GM12878 (cell line): ENCODE results near the gene ATXN1. TPM values are rescaled to one million over a fixed set of nuclear protein-coding genes. Genes with fewer than 3 reads are reported as not detected.

ENCODE experiments used
- ATAC-seq: fragments of 200-7000 bp; cut with Tn5 transposase; 3 replicates; pipeline ENCODE4 v1.9.1; 2020; ENCODE audit warnings: mild to moderate bottlenecking, moderate library complexity
- BruUV-seq: library from RNA; stranded (reverse); fragments of 400-500 nt; replicated peaks from 2 replicates; lab custom pipeline; 2021; lab: Mats Ljungman, UMichigan
- CTCF ChIA-PET: fragments of 300-600 bp; sonication (Branson Sonifier 250); formaldehyde crosslinking; extraction: SDS; loops from one replicate; lab custom pipeline; 2021; ENCODE audit warnings: inconsistent platforms; lab: Yijun Ruan, JAX
- POLR2A ChIA-PET: fragments of 350-600 bp; formaldehyde crosslinking; extraction: SDS; loops from one replicate; lab custom pipeline; 2021; ENCODE audit warnings: inconsistent platforms; lab: Charles Lee
- RAD21 ChIA-PET: fragments of 300-600 bp; sonication (Branson Sonifier 250); formaldehyde crosslinking; loops from one replicate; lab custom pipeline; 2023; ENCODE audit warnings: antibody characterized with exemption; ENCODE audit not compliant: unreplicated experiment; lab: Charles Lee
- SMC1A ChIA-PET: fragments of 300-600 bp; sonication (Branson Sonifier 250); formaldehyde crosslinking; loops from one replicate; lab custom pipeline; 2023; ENCODE audit not compliant: unreplicated experiment, uncharacterized antibody; lab: Charles Lee
- DNase-seq: peaks from one replicate; pipeline ENCODE4 v3.0.0-alpha.2; 2011; ENCODE audit warnings: low read depth, low spot score
- FAIRE-seq: peaks from 3 replicates; lab custom pipeline; 2011; peaks lifted over from hg19 to GRCh38; lab: Jason Lieb, UNC
- H2AFZ ChIP-seq: 2 replicates; pipeline ENCODE4 v1.6.0; 2011; ENCODE audit warnings: low read depth, low read length, control low read depth; ENCODE audit not compliant: control insufficient read depth
- H3K27ac ChIP-seq: 2 replicates; pipeline ENCODE4 v1.5.1; 2011; ENCODE audit warnings: control low read depth; ENCODE audit not compliant: control insufficient read depth, insufficient read depth
- H3K27me3 ChIP-seq, 2 experiments: replicated peaks in 1 of 2; 2 replicates each; pipeline versions ENCODE4 v1.6.0 to v1.6.1; 2011; ENCODE audit warnings: low read length in 1 of 2; ENCODE audit not compliant: control insufficient read depth in 2 of 2, insufficient read depth in 2 of 2
- H3K36me3 ChIP-seq, 2 experiments: 2 replicates each; pipeline ENCODE4 v1.5.1; 2011; ENCODE audit warnings: low read length in 1 of 2; ENCODE audit not compliant: control insufficient read depth in 2 of 2, insufficient read depth in 2 of 2
- H3K4me1 ChIP-seq: 2 replicates; pipeline ENCODE4 v1.6.1; 2011; ENCODE audit warnings: mild to moderate bottlenecking, low read length, moderate library complexity, mixed read lengths; ENCODE audit not compliant: control insufficient read depth, insufficient read depth
- H3K4me2 ChIP-seq: 2 replicates; pipeline ENCODE4 v1.6.0; 2011; ENCODE audit warnings: control low read depth; ENCODE audit not compliant: control insufficient read depth, insufficient read depth
- H3K4me3 ChIP-seq: fragments of 200-600 bp; sonication (generic); 2 replicates; pipeline ENCODE4 v1.5.1; 2016
- H3K79me2 ChIP-seq: 2 replicates; pipeline ENCODE4 v1.6.0; 2011; ENCODE audit warnings: low read length; ENCODE audit not compliant: control insufficient read depth, insufficient read depth
- H3K9ac ChIP-seq: 2 replicates; pipeline ENCODE4 v1.8.0; 2011; ENCODE audit warnings: low read length, control low read depth, mixed read lengths; ENCODE audit not compliant: control insufficient read depth, insufficient read depth
- H3K9me3 ChIP-seq: replicated peaks from 3 replicates; pipeline ENCODE4 v1.5.1; 2011; ENCODE audit warnings: mild to moderate bottlenecking, low read length; ENCODE audit not compliant: control insufficient read depth, insufficient read depth
- H4K20me1 ChIP-seq: 2 replicates; pipeline ENCODE4 v1.6.0; 2011; ENCODE audit not compliant: control insufficient read depth, insufficient read depth
- CBX5 ChIP-seq: sonication (generic); IDR thresholded peaks from 2 replicates; pipeline ENCODE4 v1.6.1; 2016; ENCODE audit warnings: low read depth, moderate library complexity, mild to moderate bottlenecking, inconsistent platforms
- CHD2 ChIP-seq: IDR thresholded peaks from 2 replicates; pipeline ENCODE4 v1.6.1; 2011; ENCODE audit warnings: low read depth, low read length, improper control_type of control experiment, borderline replicate concordance
- EGR1 ChIP-seq, 2 experiments: IDR thresholded peaks; 1 replicate in 1 of 2; 2 replicates in 1 of 2; pipeline ENCODE4 v1.6.1; 2011 to 2012; ENCODE audit warnings: low read depth in 2 of 2, low read length in 2 of 2, borderline replicate concordance in 1 of 2, mild to moderate bottlenecking in 1 of 2, moderate library complexity in 1 of 2
- GATAD2B ChIP-seq: fragments of 450-650 bp; conservative IDR thresholded peaks from 2 replicates; pipeline ENCODE4 v1.6.1; 2017; ENCODE audit warnings: low read depth, mild to moderate bottlenecking, moderate library complexity
- HDAC6 ChIP-seq: fragments of 200-600 bp; sonication (generic); IDR thresholded peaks from one replicate; pipeline ENCODE4 v1.8.0; 2017; ENCODE audit warnings: antibody characterized with exemption; ENCODE audit not compliant: unreplicated experiment
- LARP7 ChIP-seq: fragments of 450-650 bp; IDR thresholded peaks from 2 replicates; pipeline ENCODE4 v1.6.1; 2017; ENCODE audit warnings: mild to moderate bottlenecking
- MTA3 ChIP-seq: IDR thresholded peaks from 2 replicates; pipeline ENCODE4 v1.6.1; 2012; ENCODE audit warnings: low read length, inconsistent platforms, borderline replicate concordance
- NBN ChIP-seq: fragments of 450-650 bp; IDR thresholded peaks from 2 replicates; pipeline ENCODE4 v1.6.1; 2016
- NR2F1 ChIP-seq: fragments of 450-650 bp; conservative IDR thresholded peaks from 2 replicates; pipeline ENCODE4 v1.6.1; 2017; ENCODE audit warnings: mild to moderate bottlenecking
- RAD21 ChIP-seq: IDR thresholded peaks from 2 replicates; pipeline ENCODE4 v1.6.1; 2011; ENCODE audit warnings: mild to moderate bottlenecking, low read depth, low read length, moderate library complexity; ENCODE audit not compliant: insufficient read depth
- SUPT20H ChIP-seq: IDR thresholded peaks from 2 replicates; pipeline ENCODE4 v1.6.1; 2011; ENCODE audit warnings: low read depth, mild to moderate bottlenecking, low read length, moderate library complexity, borderline replicate concordance; ENCODE audit not compliant: control insufficient read depth
- ZNF24 ChIP-seq: fragments of 450-650 bp; IDR thresholded peaks from 2 replicates; pipeline ENCODE4 v1.6.1; 2017; ENCODE audit warnings: antibody characterized with exemption, mild to moderate bottlenecking
- WGBS: methylation state at CpG from one replicate; pipeline ENCODE4 v1.1.6; 2016; ENCODE audit warnings: low lambda C conversion rate; ENCODE audit not compliant: insufficient replicate concordance, insufficient coverage; ENCODE audit errors: missing lambda C conversion rate; 5-methylcytosine and 5-hydroxymethylcytosine counted together
- in situ Hi-C: fragments of 300-500 bp; cut with MboI; formaldehyde crosslinking; loops from 9 replicates; pipeline ENCODE4 v1.14.3; 2018; ENCODE audit warnings: mixed read lengths
- intact Hi-C: fragments of 100-400 bp; cut with micrococcal nuclease; formaldehyde crosslinking; loops from one replicate; pipeline ENCODE4 v1.14.2; 2022; ENCODE audit not compliant: unreplicated experiment
- polyA plus RNA-seq, 11 experiments: library from polyadenylated mRNA; depleted of rRNA in 4 of 11; unstranded in 6 of 11; stranded (reverse) in 5 of 11; fragments of >200 nt; fragmentation: Nextera tagmentation in 4 of 11; fragmentation: Illumina TruSeq in 1 of 11; extraction: Ambion mirVana in 4 of 11; extraction: Trizol in 1 of 11; gene quantifications; 1 replicate in 1 of 11; 2 replicates in 10 of 11; pipeline versions ENCODE4 v1.2.1 to v1.2.3, GENCODE V29; 2011 to 2016; ENCODE audit warnings: inconsistent platforms in 2 of 11, missing spikeins in 2 of 11, low read depth in 1 of 11
- total RNA-seq, 4 experiments: library from RNA; depleted of rRNA in 3 of 4; stranded (reverse); fragments of >200 nt in 3 of 4; fragmentation: Illumina TruSeq in 1 of 4; extraction: Trizol in 1 of 4; gene quantifications; 2 replicates each; pipeline versions ENCODE4 v1.2.1 to v1.2.3, GENCODE V29; 2013 to 2021
- TF ChIP-seq, protein P1 (sequence below): fragments of 450-650 bp; IDR thresholded peaks from 2 replicates; pipeline ENCODE4 v1.6.1; 2017; ENCODE audit warnings: mild to moderate bottlenecking, moderate library complexity
- TF ChIP-seq, protein P2 (sequence below), 3 experiments: IDR thresholded peaks in 2 of 3; conservative IDR thresholded peaks in 1 of 3; 2 replicates each; pipeline ENCODE4 v1.5.1; 2011; ENCODE audit warnings: low read depth in 3 of 3, low read length in 3 of 3, mild to moderate bottlenecking in 3 of 3, control low read depth in 2 of 3, moderate library complexity in 2 of 3, inconsistent platforms in 1 of 3, mixed read lengths in 1 of 3; ENCODE audit not compliant: control insufficient read depth in 2 of 3, insufficient read depth in 1 of 3; ENCODE audit errors: extremely low read depth in 1 of 3

The ATXN1 gene
- total and polyA plus RNA-seq, 10 of the 15 experiments (the other 5 are each of a cell fraction or from before 2014, with no cell fraction given) = 12.2 to 51.2 (median 20.5) TPM

DNA sequence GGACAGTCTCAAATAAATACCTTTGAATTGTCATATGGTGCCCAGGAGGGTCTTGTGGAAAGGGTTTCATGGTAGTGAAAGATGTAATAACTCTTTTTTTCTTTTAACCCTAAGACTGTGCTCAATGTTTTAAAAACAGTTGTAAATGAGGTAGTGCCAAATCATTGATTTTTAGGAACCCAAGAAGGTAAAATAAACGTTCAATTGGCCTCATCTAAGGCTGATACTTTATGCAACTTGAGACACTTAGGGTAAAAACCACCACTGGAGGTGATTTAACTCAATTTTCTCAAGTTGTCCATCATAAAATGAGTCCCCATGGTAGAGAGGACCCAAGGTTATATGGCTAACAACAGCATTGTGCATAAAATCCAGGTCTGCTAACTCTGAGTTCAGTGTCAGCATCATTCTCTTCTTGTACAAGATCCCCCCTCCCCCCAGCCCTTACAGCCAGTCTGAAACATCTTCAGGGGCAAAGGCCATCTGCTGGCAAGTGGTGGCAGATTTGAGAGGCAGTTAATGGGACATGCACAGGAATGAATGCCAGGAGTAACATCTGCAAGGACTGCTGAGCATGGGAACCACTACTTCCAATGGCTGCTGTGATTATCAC is 278.5 kb downstream of the ATXN1 start:
- peak overlapping the region; percentile 83 for H3K4me2 ChIP-seq
- H3K9me3 ChIP-seq = peaks cover 5% of the 10 kb centered on the region; the same call in 2 of the 3 replicates
- POLR2A ChIA-PET = interaction anchor here (0.7 to 13.1 kb wide), 8 partner anchors 8 to 63 kb away, joined by 3 to 256 read pairs (median 6); no protein-coding TSS in a partner anchor
- WGBS = 40% methylated on average over 1 of the region's 1 CpG
- peaks cover 39% of the 10 kb centered on the region for H3K79me2 ChIP-seq
- no peak for DNase-seq
- H2AFZ ChIP-seq = no peak overlapping the region
- SMC1A ChIA-PET = interaction anchor here (1.0 to 19.6 kb wide), 17 partner anchors 7 to 151 kb away, joined by 3 to 388 read pairs (median 27); no protein-coding TSS in a partner anchor
- peak overlapping the region; percentile 46 for H3K9ac ChIP-seq
- peak; percentile 38 for ATAC-seq
- peaks cover 0 to 18% of the 10 kb centered on the region in 2 experiments; a peak in 2 of 4 replicates for H3K36me3 ChIP-seq
- peak overlapping the region; percentile 36; the same call in 1 of the 2 replicates for H3K4me3 ChIP-seq
- in situ Hi-C loops (no loop called here), intact Hi-C loops (loop anchor here (1.0 kb wide), 2 partner anchors 10 kb away; no protein-coding TSS in a partner anchor)
- H4K20me1 ChIP-seq = no peaks in the 10 kb centered on the region
- CTCF ChIA-PET = interaction anchor here (0.8 to 17.6 kb wide), 6 partner anchors 12 to 62 kb away, joined by 3 to 203 read pairs (median 6); no protein-coding TSS in a partner anchor
- peak overlapping the region; percentile 83 for H3K27ac ChIP-seq
- H3K27me3 ChIP-seq = no peaks in the 10 kb centered on the region
- BruUV-seq = no TSS peak
- RAD21 ChIA-PET = interaction anchor here (1.0 to 14.6 kb wide), 13 partner anchors 9 to 280 kb away, joined by 3 to 215 read pairs (median 20); partner anchors contain the start of gene ATXN1
- peaks cover 64% of the 10 kb centered on the region for H3K4me1 ChIP-seq
- no peak for FAIRE-seq
- TF ChIP-seq SUPT20H (no peak), HDAC6 (no peak), GATAD2B (peak; percentile 53; the same call in 1 of the 2 replicates), CHD2 (0 out of 2 replicates have a peak, but pooled peaks have one; percentile 34), LARP7 (0 out of 2 replicates have a peak, but pooled peaks have one; percentile 17), EGR1 (IDR thresholded peaks at IDR 0.05; ENCODE audit: borderline replicate concordance in 1 of 2, low read depth in 2 of 2, low read length in 2 of 2) (no peak), NBN (0 out of 2 replicates have a peak, but pooled peaks have one; percentile 11), CBX5 (no peak), MTA3 (0 out of 2 replicates have a peak, but pooled peaks have one; percentile 29), NR2F1 (peak; percentile 82), ZNF24 (no peak), RAD21 (peak; percentile 24; the same call in 1 of the 2 replicates)
- TF ChIP-seq, protein P1, sequence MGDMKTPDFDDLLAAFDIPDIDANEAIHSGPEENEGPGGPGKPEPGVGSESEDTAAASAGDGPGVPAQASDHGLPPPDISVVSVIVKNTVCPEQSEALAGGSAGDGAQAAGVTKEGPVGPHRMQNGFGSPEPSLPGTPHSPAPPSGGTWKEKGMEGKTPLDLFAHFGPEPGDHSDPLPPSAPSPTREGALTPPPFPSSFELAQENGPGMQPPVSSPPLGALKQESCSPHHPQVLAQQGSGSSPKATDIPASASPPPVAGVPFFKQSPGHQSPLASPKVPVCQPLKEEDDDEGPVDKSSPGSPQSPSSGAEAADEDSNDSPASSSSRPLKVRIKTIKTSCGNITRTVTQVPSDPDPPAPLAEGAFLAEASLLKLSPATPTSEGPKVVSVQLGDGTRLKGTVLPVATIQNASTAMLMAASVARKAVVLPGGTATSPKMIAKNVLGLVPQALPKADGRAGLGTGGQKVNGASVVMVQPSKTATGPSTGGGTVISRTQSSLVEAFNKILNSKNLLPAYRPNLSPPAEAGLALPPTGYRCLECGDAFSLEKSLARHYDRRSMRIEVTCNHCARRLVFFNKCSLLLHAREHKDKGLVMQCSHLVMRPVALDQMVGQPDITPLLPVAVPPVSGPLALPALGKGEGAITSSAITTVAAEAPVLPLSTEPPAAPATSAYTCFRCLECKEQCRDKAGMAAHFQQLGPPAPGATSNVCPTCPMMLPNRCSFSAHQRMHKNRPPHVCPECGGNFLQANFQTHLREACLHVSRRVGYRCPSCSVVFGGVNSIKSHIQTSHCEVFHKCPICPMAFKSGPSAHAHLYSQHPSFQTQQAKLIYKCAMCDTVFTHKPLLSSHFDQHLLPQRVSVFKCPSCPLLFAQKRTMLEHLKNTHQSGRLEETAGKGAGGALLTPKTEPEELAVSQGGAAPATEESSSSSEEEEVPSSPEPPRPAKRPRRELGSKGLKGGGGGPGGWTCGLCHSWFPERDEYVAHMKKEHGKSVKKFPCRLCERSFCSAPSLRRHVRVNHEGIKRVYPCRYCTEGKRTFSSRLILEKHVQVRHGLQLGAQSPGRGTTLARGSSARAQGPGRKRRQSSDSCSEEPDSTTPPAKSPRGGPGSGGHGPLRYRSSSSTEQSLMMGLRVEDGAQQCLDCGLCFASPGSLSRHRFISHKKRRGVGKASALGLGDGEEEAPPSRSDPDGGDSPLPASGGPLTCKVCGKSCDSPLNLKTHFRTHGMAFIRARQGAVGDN = peak; percentile 5
- TF ChIP-seq, protein P2, sequence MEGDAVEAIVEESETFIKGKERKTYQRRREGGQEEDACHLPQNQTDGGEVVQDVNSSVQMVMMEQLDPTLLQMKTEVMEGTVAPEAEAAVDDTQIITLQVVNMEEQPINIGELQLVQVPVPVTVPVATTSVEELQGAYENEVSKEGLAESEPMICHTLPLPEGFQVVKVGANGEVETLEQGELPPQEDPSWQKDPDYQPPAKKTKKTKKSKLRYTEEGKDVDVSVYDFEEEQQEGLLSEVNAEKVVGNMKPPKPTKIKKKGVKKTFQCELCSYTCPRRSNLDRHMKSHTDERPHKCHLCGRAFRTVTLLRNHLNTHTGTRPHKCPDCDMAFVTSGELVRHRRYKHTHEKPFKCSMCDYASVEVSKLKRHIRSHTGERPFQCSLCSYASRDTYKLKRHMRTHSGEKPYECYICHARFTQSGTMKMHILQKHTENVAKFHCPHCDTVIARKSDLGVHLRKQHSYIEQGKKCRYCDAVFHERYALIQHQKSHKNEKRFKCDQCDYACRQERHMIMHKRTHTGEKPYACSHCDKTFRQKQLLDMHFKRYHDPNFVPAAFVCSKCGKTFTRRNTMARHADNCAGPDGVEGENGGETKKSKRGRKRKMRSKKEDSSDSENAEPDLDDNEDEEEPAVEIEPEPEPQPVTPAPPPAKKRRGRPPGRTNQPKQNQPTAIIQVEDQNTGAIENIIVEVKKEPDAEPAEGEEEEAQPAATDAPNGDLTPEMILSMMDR (IDR thresholded peaks at IDR 0.05 in 2 of 3, conservative IDR thresholded peaks at IDR 0.05 in 1 of 3; ENCODE audit: control insufficient read depth in 2 of 3, extremely low read depth in 1 of 3, insufficient read depth in 1 of 3, low read depth in 3 of 3, low read length in 3 of 3) = peak in 2 of 3 experiments; percentile 6 to 16; a peak in 1 of 6 replicates
